Fibroblast of the aortic adventitia (primary cell): ENCODE data around the gene RUFY4. TPM values are rescaled to one million over a fixed set of nuclear protein-coding genes. Genes with fewer than 3 reads are reported as not detected.
"Not testable (repeated sequence)": the region's sequence is repeated elsewhere in the genome, so short reads cannot be mapped to it uniquely, and the experiment has no call there.

Source experiments
- DNase-seq: peaks from one replicate; pipeline ENCODE4 v3.0.0-alpha.2; 2010; ENCODE audit warnings: low read depth
- H3K4me3 ChIP-seq: 2 replicates; pipeline ENCODE4 v1.5.1; 2011; ENCODE audit warnings: low read depth, mild to moderate bottlenecking, control low read depth, low read length, moderate library complexity
- CTCF ChIP-seq: IDR thresholded peaks from 2 replicates; pipeline ENCODE4 v1.5.1; 2011; ENCODE audit warnings: mild to moderate bottlenecking, low read length, control low read depth, inconsistent platforms; ENCODE audit not compliant: insufficient read depth
- total RNA-seq: library from RNA; depleted of rRNA; stranded (reverse); fragments of >200 nt; gene quantifications from 2 replicates; pipeline ENCODE4 v1.2.3, GENCODE V29; 2012; ENCODE audit warnings: low replicate concordance

RUFY4 gene
- total RNA-seq, 1 donor: not detected

- DNase-seq: no peak
- no peak overlapping the region for H3K4me3 ChIP-seq
- peak; percentile 22 for TF ChIP-seq CTCF
Observed at GRCh38 chr2:218036371-218036770, 32.7 kb upstream of the RUFY4 start.

GRCh38 chr2:218039171-218039570 is 29.9 kb upstream of the RUFY4 start:
- DNase-seq: no peak
- TF ChIP-seq CTCF: no peak
- no peak overlapping the region for H3K4me3 ChIP-seq

GRCh38 chr2:218040883-218041282 is 28.2 kb upstream of the RUFY4 start:
- no peak for TF ChIP-seq CTCF
- H3K4me3 ChIP-seq: no peak overlapping the region
- no peak for DNase-seq

GRCh38 chr2:218041302-218042168 is 27.5 kb upstream of the RUFY4 start:
- DNase-seq: no peak
- TF ChIP-seq CTCF: no peak
- H3K4me3 ChIP-seq: no peak overlapping the region

- DNase-seq: no peak
- no peak for TF ChIP-seq CTCF
- no peak overlapping the region for H3K4me3 ChIP-seq
Observed at GRCh38 chr2:218043100-218043499, 26.0 kb upstream of the RUFY4 start.

- TF ChIP-seq CTCF: no peak
- DNase-seq: no peak
- H3K4me3 ChIP-seq: no peak overlapping the region
Observed at GRCh38 chr2:218043701-218044109, 25.3 kb upstream of the RUFY4 start.

- H3K4me3 ChIP-seq, DNase-seq: not testable (repeated sequence)
Observed at GRCh38 chr2:218044599-218044998, 24.5 kb upstream of the RUFY4 start.
